ENCODE results near the gene FOXQ1. TPM values are rescaled to one million over a fixed set of nuclear protein-coding genes. Genes with fewer than 3 reads are reported as not detected.

Gene FOXQ1
- total and polyA plus RNA-seq, 9 of the 15 experiments (the other 6 are each of a cell fraction or from before 2014, with no cell fraction given): not detected

GRCh38 chr6:1287103-1287591 is 24.8 kb upstream of the FOXQ1 start (continued):
- TF ChIP-seq HDAC2 (IDR thresholded peaks at IDR 0.05): no peak

- under 1% methylated on average over 6 of the region's 6 CpGs for WGBS (ENCODE audit: insufficient coverage, low coverage, missing lambda C conversion rate)
- Histone ChIP-seq H3K27me3 (ENCODE audit: control insufficient read depth in 2 of 2, insufficient read depth in 2 of 2, low read length in 2 of 2) (no peaks in the 10 kb centered on the region; a peak in 1 of 5 replicates), H3K9ac (ENCODE audit: insufficient read depth in 1 of 2, low read depth in 2 of 2, low read length in 2 of 2) (no peak overlapping the region), H3K79me2 (ENCODE audit: control insufficient read depth, insufficient read depth, low read length) (no peaks in the 10 kb centered on the region), H3K4me1 (replicated peaks in 1 of 2; ENCODE audit: control insufficient read depth in 2 of 2, insufficient read depth in 2 of 2, low read length in 2 of 2) (no peaks in the 10 kb centered on the region), H3K4me3 (no peak overlapping the region), H4K20me1 (replicated peaks; ENCODE audit: control insufficient read depth, insufficient read depth, low read length) (no peaks in the 10 kb centered on the region), H3K9me3 (replicated peaks; ENCODE audit: control insufficient read depth, insufficient read depth, low read depth, low read length) (no peaks in the 10 kb centered on the region), H3K27ac (ENCODE audit: extremely low read depth, low read depth, low read length) (no peak overlapping the region), H2AFZ (ENCODE audit: low read depth, low read length) (no peak overlapping the region), H3K9me1 (ENCODE audit: control insufficient read depth, insufficient read depth, low read length) (no peaks in the 10 kb centered on the region), H3K36me3 (ENCODE audit: control insufficient read depth, insufficient read depth, low read length) (no peaks in the 10 kb centered on the region), H3K4me2 (ENCODE audit: insufficient read depth, low read length) (no peak overlapping the region)
- CTCF ChIA-PET (ENCODE audit: low intra/inter-chr PET ratio): no interaction called here
- no peak for TF ChIP-seq ZBTB8A (IDR thresholded peaks at IDR 0.05; ENCODE audit: partially characterized antibody)
- no peak for TF ChIP-seq SMAD4 (CRISPR knock-in tag; conservative IDR thresholded peaks at IDR 0.05)
- TF ChIP-seq TAF15 (IDR thresholded peaks at IDR 0.05; ENCODE audit: low read depth, low read length): no peak
- TF ChIP-seq IRF1 (CRISPR knock-in tag; IDR thresholded peaks at IDR 0.05; ENCODE audit: borderline replicate concordance): no peak
- TF ChIP-seq GABPA (tag; conservative IDR thresholded peaks at IDR 0.05; ENCODE audit: low read depth): no peak
- no peak for TF ChIP-seq KLF16 (IDR thresholded peaks at IDR 0.05)
- no peak for TF ChIP-seq BCLAF1 (IDR thresholded peaks at IDR 0.05; ENCODE audit: borderline replicate concordance in 1 of 2, control insufficient read depth in 1 of 2, low read depth in 2 of 2, low read length in 1 of 2)
- TF ChIP-seq MTA2 (IDR thresholded peaks at IDR 0.05; ENCODE audit: low read depth): no peak
- no peak for TF ChIP-seq SAP30 (IDR thresholded peaks at IDR 0.05; ENCODE audit: borderline replicate concordance, insufficient read depth, low read depth, low read length, poor library complexity, severe bottlenecking)
- no peak for TF ChIP-seq MEF2D (tag; conservative IDR thresholded peaks at IDR 0.05; ENCODE audit: low read depth)
- no peak for TF ChIP-seq FOXP1 (CRISPR knock-in tag; IDR thresholded peaks at IDR 0.05)
- TF ChIP-seq SUPT5H (IDR thresholded peaks at IDR 0.05): no peak
- no peak for TF ChIP-seq MTA3 (IDR thresholded peaks at IDR 0.05; ENCODE audit: borderline replicate concordance)
- TF ChIP-seq BDP1 (IDR thresholded peaks at IDR 0.05; ENCODE audit: insufficient read depth, insufficient read length): no peak
- TF ChIP-seq SMARCB1 (IDR thresholded peaks at IDR 0.05; ENCODE audit: insufficient read length, low read depth): no peak
- TF ChIP-seq SP2 (IDR thresholded peaks at IDR 0.05; ENCODE audit: extremely low read depth, low read depth, low read length, poor library complexity, severe bottlenecking): no peak
- TF ChIP-seq HIVEP1 (CRISPR knock-in tag; IDR thresholded peaks at IDR 0.05): no peak
- no peak for TF ChIP-seq ZNF408 (CRISPR knock-in tag; IDR thresholded peaks at IDR 0.05; ENCODE audit: low read depth)
- FAIRE-seq (no peak), DNase-seq (ENCODE audit: extremely low read depth in 1 of 4, low spot score in 3 of 4) (no peak), ATAC-seq (no peak)
- in situ Hi-C loops (cut with MboI) (no loop called here), intact Hi-C loops (cut with micrococcal nuclease) (no loop called here)
- BruUV-seq (replicated peaks): no TSS peak
- POLR2A ChIA-PET: no interaction called here
Measured at GRCh38 chr6:1290086-1290485, 21.8 kb upstream of the FOXQ1 start.

Measured in K562 (cell line).